H9 (cell line): Measurements from ENCODE around the gene SYS1. TPM values are rescaled to one million over a fixed set of nuclear protein-coding genes. Genes with fewer than 3 reads are reported as not detected.

ENCODE experiments used
- DNase-seq: peaks from one replicate; pipeline ENCODE4 v3.0.0-alpha.2; 2017
- H2AFZ ChIP-seq: one replicate; pipeline ENCODE4 v1.6.1; 2013; ENCODE audit warnings: mild to moderate bottlenecking, low read length, control low read depth, moderate library complexity
- H2AK5ac ChIP-seq: 2 replicates; pipeline ENCODE4 v1.6.1; 2013; ENCODE audit warnings: low read length, control low read depth, mixed read lengths; ENCODE audit not compliant: insufficient read length
- H2BK120ac ChIP-seq: one replicate; pipeline ENCODE4 v1.6.1; 2013; ENCODE audit warnings: low read depth, mild to moderate bottlenecking, low read length, control low read depth, inconsistent platforms; ENCODE audit not compliant: poor library complexity, severe bottlenecking
- H2BK12ac ChIP-seq: 2 replicates; pipeline ENCODE4 v1.6.1; 2013; ENCODE audit warnings: low read length, control low read depth, mixed read lengths, low read depth; ENCODE audit not compliant: insufficient read length
- H2BK15ac ChIP-seq: 2 replicates; pipeline ENCODE4 v1.6.1; 2013; ENCODE audit warnings: low read depth, low read length, control low read depth
- H2BK20ac ChIP-seq: one replicate; pipeline ENCODE4 v1.6.1; 2013; ENCODE audit warnings: low read depth, mild to moderate bottlenecking, low read length, control low read depth, inconsistent platforms; ENCODE audit not compliant: poor library complexity, severe bottlenecking
- H2BK5ac ChIP-seq: 2 replicates; pipeline ENCODE4 v1.6.1; 2013; ENCODE audit warnings: low read length, control low read depth, mixed read lengths; ENCODE audit not compliant: insufficient read length
- H3K14ac ChIP-seq: 2 replicates; pipeline ENCODE4 v1.6.1; 2013; ENCODE audit warnings: low read length, control low read depth; ENCODE audit not compliant: insufficient read depth
- H3K18ac ChIP-seq: 2 replicates; pipeline ENCODE4 v1.6.1; 2013; ENCODE audit warnings: low read depth, mild to moderate bottlenecking, mixed read lengths, low read length, control low read depth; ENCODE audit not compliant: insufficient read length
- H3K23ac ChIP-seq: 2 replicates; pipeline ENCODE4 v1.6.1; 2013; ENCODE audit warnings: low read length, control low read depth, mixed read lengths, low read depth; ENCODE audit not compliant: insufficient read length
- H3K23me2 ChIP-seq: 2 replicates; pipeline ENCODE4 v1.6.1; 2013; ENCODE audit warnings: low read depth, mild to moderate bottlenecking, mixed read lengths, low read length, control low read depth; ENCODE audit not compliant: insufficient read length, poor library complexity, severe bottlenecking
- H3K27ac ChIP-seq: 2 replicates; pipeline ENCODE4 v1.5.1; 2013; ENCODE audit warnings: low read length, control low read depth, mixed read lengths, low read depth; ENCODE audit not compliant: insufficient read length
- H3K27me3 ChIP-seq: 2 replicates; pipeline ENCODE4 v1.6.1; 2013; ENCODE audit warnings: low read length, control low read depth, inconsistent platforms; ENCODE audit not compliant: insufficient read depth
- H3K4ac ChIP-seq: 2 replicates; pipeline ENCODE4 v1.6.1; 2013; ENCODE audit warnings: low read depth, mild to moderate bottlenecking, control low read depth, inconsistent platforms, low read length, moderate library complexity
- H3K4me1 ChIP-seq: 2 replicates; pipeline ENCODE4 v1.6.1; 2013; ENCODE audit warnings: low read length, control low read depth, inconsistent platforms; ENCODE audit not compliant: insufficient read depth
- H3K4me2 ChIP-seq: 2 replicates; pipeline ENCODE4 v1.6.1; 2013; ENCODE audit warnings: low read length, control low read depth, mixed read lengths; ENCODE audit not compliant: insufficient read length, insufficient read depth
- H3K56ac ChIP-seq: 2 replicates; pipeline ENCODE4 v1.6.1; 2013; ENCODE audit warnings: low read depth, mild to moderate bottlenecking, mixed read lengths, low read length, control low read depth; ENCODE audit not compliant: insufficient read length
- H3K79me1 ChIP-seq: 2 replicates; pipeline ENCODE4 v1.6.1; 2013; ENCODE audit warnings: low read depth, mild to moderate bottlenecking, moderate library complexity, low read length, control low read depth, inconsistent platforms; ENCODE audit not compliant: insufficient read depth, poor library complexity, severe bottlenecking
- H3K79me2 ChIP-seq: 2 replicates; pipeline ENCODE4 v1.6.1; 2013; ENCODE audit warnings: low read length, control low read depth, inconsistent platforms; ENCODE audit not compliant: insufficient read depth
- H3K9ac ChIP-seq: 2 replicates; pipeline ENCODE4 v1.6.1; 2013; ENCODE audit warnings: low read length, control low read depth, mixed read lengths; ENCODE audit not compliant: insufficient read length; ENCODE audit errors: extremely low read depth
- H3K9me3 ChIP-seq: one replicate; pipeline ENCODE4 v1.6.1; 2013; ENCODE audit warnings: low read depth, low read length, inconsistent platforms; ENCODE audit not compliant: control insufficient read depth
- H3T11ph ChIP-seq: one replicate; pipeline ENCODE4 v1.6.1; 2013; ENCODE audit warnings: mild to moderate bottlenecking, low read length, control low read depth, inconsistent platforms
- H4K20me1 ChIP-seq: one replicate; pipeline ENCODE4 v1.6.1; 2013; ENCODE audit not compliant: control insufficient read depth, insufficient read length, insufficient read depth
- H4K5ac ChIP-seq: 2 replicates; pipeline ENCODE4 v1.6.1; 2013; ENCODE audit warnings: low read depth, mild to moderate bottlenecking, mixed read lengths, low read length, control low read depth; ENCODE audit not compliant: insufficient read length
- H4K8ac ChIP-seq: replicated peaks from 2 replicates; pipeline ENCODE4 v1.6.1; 2013; ENCODE audit warnings: low read length, control low read depth, mixed read lengths, low read depth; ENCODE audit not compliant: insufficient read length
- H4K91ac ChIP-seq: 2 replicates; pipeline ENCODE4 v1.6.1; 2013; ENCODE audit warnings: low read depth, mild to moderate bottlenecking, moderate library complexity, mixed read lengths, low read length, control low read depth; ENCODE audit not compliant: insufficient read length
- H3K27ac Mint-ChIP-seq, 3 experiments: 2 replicates in 2 of 3; 3 replicates in 1 of 3; pipeline ENCODE4 v1.8.0; 2020 to 2021; ENCODE audit warnings: mixed read lengths in 3 of 3, mild to moderate bottlenecking in 1 of 3, moderate library complexity in 1 of 3
- H3K27me3 Mint-ChIP-seq: 2 replicates; pipeline ENCODE4 v1.8.0; 2021; ENCODE audit warnings: low read depth, mild to moderate bottlenecking, moderate library complexity, mixed read lengths
- H3K36me3 Mint-ChIP-seq, 3 experiments: 2 replicates in 2 of 3; 3 replicates in 1 of 3; pipeline ENCODE4 v1.8.0; 2020 to 2021; ENCODE audit warnings: low read depth in 3 of 3, mixed read lengths in 3 of 3; ENCODE audit not compliant: insufficient read depth in 1 of 3
- H3K4me1 Mint-ChIP-seq, 2 experiments: 2 replicates each; pipeline ENCODE4 v1.8.0; 2020; ENCODE audit warnings: mixed read lengths in 2 of 2
- H3K4me3 Mint-ChIP-seq, 2 experiments: 2 replicates in 1 of 2; 3 replicates in 1 of 2; pipeline ENCODE4 v1.8.0; 2020 to 2021; ENCODE audit warnings: mild to moderate bottlenecking in 2 of 2, mixed read lengths in 2 of 2, moderate library complexity in 1 of 2
- H3K9me3 Mint-ChIP-seq, 2 experiments: 2 replicates in 1 of 2; 3 replicates in 1 of 2; pipeline ENCODE4 v1.8.0; 2020; ENCODE audit warnings: mild to moderate bottlenecking in 2 of 2, mixed read lengths in 2 of 2, moderate library complexity in 1 of 2
- WGBS: extraction: QIAGEN DNeasy Blood & Tissue Kit; methylation state at CpG from one replicate; pipeline ENCODE4 v1.1.7; 2013; ENCODE audit warnings: missing lambda C conversion rate, low lambda C conversion rate, mixed read lengths; ENCODE audit not compliant: insufficient read length; ENCODE audit errors: extremely low coverage; 5-methylcytosine and 5-hydroxymethylcytosine counted together
- total RNA-seq: library from RNA; stranded (reverse); gene quantifications from 2 replicates; pipeline ENCODE4 v1.2.1, GENCODE V29; 2021
- TF ChIP-seq, protein P1 (sequence below): fragments of 200-600 bp; sonication (generic); conservative IDR thresholded peaks from 3 replicates; pipeline ENCODE4 v1.8.0; 2021; ENCODE audit warnings: antibody characterized with exemption, mild to moderate bottlenecking

Gene SYS1
- total RNA-seq, 1 experiment from 2014 or later = 21.0 TPM

DNA sequence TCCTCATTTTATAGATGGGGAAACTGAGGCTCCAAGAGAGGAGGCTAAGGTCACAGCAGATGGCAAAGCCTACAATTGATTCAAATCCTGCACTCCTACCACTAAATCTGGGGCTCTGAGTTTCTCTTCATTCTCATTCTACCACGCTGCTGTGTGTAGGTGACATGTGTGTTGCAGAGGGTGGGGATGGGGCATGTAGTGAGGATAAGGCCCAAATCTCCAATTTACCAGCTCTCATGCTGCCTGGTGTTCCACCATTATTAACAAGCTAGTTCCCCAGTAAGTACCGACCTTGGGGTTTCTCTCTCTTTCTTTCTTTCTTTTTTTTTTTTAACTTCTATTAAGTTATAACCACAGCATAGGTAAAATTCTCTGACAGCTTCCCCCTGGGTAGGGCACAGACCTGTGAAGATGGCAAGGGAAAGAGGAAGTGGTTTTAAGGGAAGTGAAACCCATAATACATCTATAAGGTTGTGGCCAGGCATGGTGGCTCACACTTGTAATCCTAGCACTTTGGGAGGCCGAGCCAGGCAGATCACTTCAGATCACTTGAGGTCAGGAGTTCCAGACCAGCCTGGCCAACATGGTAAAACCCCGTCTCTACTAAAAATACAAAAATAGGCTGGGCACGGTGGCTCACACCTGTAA lies 41.9 kb upstream of the SYS1 start:
- no peak for DNase-seq
- WGBS = no CpG with 5 or more reads among the region's 5 CpGs
- no peak overlapping the region for H4K5ac ChIP-seq
- no peak overlapping the region for H3K23ac ChIP-seq
- TF ChIP-seq, protein P1, sequence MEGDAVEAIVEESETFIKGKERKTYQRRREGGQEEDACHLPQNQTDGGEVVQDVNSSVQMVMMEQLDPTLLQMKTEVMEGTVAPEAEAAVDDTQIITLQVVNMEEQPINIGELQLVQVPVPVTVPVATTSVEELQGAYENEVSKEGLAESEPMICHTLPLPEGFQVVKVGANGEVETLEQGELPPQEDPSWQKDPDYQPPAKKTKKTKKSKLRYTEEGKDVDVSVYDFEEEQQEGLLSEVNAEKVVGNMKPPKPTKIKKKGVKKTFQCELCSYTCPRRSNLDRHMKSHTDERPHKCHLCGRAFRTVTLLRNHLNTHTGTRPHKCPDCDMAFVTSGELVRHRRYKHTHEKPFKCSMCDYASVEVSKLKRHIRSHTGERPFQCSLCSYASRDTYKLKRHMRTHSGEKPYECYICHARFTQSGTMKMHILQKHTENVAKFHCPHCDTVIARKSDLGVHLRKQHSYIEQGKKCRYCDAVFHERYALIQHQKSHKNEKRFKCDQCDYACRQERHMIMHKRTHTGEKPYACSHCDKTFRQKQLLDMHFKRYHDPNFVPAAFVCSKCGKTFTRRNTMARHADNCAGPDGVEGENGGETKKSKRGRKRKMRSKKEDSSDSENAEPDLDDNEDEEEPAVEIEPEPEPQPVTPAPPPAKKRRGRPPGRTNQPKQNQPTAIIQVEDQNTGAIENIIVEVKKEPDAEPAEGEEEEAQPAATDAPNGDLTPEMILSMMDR = no peak
- H3K56ac ChIP-seq = no peak overlapping the region
- no peak overlapping the region for H2AFZ ChIP-seq
- H3K79me2 ChIP-seq = no peaks in the 10 kb centered on the region
- H2BK20ac ChIP-seq = no peak overlapping the region
- Mint-ChIP-seq H3K36me3 (peaks cover 0 to under 1% (median 0%) of the 10 kb centered on the region in 3 experiments; a peak in 1 of 7 replicates), H3K27ac (no peak overlapping the region), H3K4me1 (peaks cover 7 to 8% of the 10 kb centered on the region in 2 experiments; a peak in 2 of 4 replicates), H3K9me3 (no peaks in the 10 kb centered on the region), H3K27me3 (peaks cover 8% of the 10 kb centered on the region), H3K4me3 (no peak overlapping the region)
- no peak overlapping the region for H2BK15ac ChIP-seq
- no peak overlapping the region for H2BK5ac ChIP-seq
- H3K14ac ChIP-seq = no peak overlapping the region
- H4K20me1 ChIP-seq = no peaks in the 10 kb centered on the region
- no peak overlapping the region for H3T11ph ChIP-seq
- no peak overlapping the region for H3K4me2 ChIP-seq
- no peak overlapping the region for H3K4ac ChIP-seq
- H3K9me3 ChIP-seq = no peaks in the 10 kb centered on the region
- H3K23me2 ChIP-seq = no peaks in the 10 kb centered on the region
- H3K27ac ChIP-seq = no peak overlapping the region
- H2AK5ac ChIP-seq = no peak overlapping the region
- no peaks in the 10 kb centered on the region for H3K4me1 ChIP-seq
- no peak overlapping the region for H4K91ac ChIP-seq
- no peaks in the 10 kb centered on the region for H3K79me1 ChIP-seq
- H3K9ac ChIP-seq = no peak overlapping the region
- no peak overlapping the region for H4K8ac ChIP-seq
- H2BK12ac ChIP-seq = no peak overlapping the region
- no peaks in the 10 kb centered on the region for H3K27me3 ChIP-seq
- no peak overlapping the region for H2BK120ac ChIP-seq
- H3K18ac ChIP-seq = no peak overlapping the region
